Esophagus mucosa (tissue), 1 donor: ENCODE data around the gene TBC1D22A. TPM values are rescaled to one million over a fixed set of nuclear protein-coding genes. Genes with fewer than 3 reads are reported as not detected.
"Not testable (repeated sequence)": the region's sequence is repeated elsewhere in the genome, so short reads cannot be mapped to it uniquely, and the experiment has no call there.

ENCODE experiments used
- ATAC-seq: fragments of 200-7000 bp; cut with Tn5 transposase; one replicate; pipeline ENCODE4 v1.9.1; 2020
- total RNA-seq: library from RNA; stranded (reverse); gene quantifications from one replicate; pipeline ENCODE4 v1.2.4, GENCODE V29; 2023
- donor health status: DM: yes; HTN: yes; CAD: no.

Gene TBC1D22A
- total RNA-seq, 1 donor from 2014 or later: 21.4 TPM

DNA sequence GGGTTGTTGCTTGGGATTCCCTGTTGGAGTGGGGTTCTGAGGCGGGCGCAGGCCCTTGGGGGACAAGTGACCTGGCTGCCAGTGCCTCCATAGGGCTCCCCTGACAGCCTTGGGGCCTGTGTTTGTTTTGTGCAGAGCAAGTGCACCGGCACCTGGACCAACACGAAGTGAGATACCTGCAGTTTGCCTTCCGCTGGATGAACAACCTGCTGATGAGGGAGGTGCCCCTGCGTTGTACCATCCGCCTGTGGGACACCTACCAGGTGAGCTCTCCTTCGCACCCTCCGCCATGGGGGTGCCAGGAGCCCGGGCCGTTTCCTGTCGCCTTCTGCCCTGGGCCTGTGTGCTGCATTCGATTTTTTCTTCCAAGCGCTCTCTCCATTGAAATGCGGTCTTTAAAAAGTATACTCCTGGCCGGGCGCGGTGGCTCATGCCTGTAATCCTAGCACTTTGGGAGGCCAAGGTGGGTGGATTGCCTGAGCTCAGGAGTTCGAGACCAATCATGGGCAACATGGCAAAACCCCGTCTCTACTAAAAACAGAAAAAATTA, 274.6 kb downstream of the TBC1D22A start:
- no peak for ATAC-seq

- no peak for ATAC-seq
Measured at GRCh38 chr22:47038206-47038835, 275.9 kb downstream of the TBC1D22A start.

GRCh38 chr22:47039356-47039755, 276.9 kb downstream of the TBC1D22A start:
- no peak for ATAC-seq

GRCh38 chr22:47040486-47041270, 278.2 kb downstream of the TBC1D22A start:
- ATAC-seq: peak; percentile 70

DNA sequence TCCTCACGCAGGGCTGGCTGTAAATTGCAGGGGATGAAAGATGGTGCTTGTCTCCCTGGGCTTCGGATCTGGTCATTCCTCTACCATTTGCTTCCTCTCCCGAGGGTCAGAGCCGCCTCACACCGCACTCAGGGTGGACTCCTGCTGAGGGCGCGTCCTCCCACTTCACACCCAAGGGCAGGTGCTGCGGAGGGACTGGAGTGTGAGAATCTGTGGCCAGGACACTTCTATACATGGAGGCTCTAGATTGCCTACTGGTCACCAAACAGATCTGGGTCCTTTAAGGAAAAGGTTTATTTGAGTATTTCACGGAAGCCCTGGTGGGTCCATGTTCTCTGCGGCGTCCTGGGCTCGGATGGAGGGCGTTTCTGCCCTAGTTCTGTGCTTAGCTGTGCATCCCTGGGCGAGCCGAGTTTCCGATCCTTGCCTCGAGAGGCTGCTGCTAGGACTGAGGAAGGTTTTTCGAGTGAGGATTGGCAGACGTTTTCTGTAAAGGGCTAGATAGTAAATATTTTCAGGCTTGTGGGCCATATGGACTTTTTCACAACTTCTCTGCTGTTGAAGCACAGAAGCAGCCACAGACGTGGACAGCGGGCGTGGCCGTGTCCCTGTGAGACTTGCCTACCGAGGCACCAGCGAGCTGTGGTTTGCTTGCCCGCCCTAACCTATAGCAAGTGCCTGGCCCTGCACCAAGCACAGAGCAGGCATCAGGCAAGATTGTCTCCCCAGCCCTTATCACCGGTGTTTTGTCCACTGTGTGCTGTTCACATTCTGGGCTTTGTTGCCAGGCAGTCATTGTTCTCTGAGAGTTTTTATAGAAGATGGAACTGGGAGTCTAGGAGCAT, 279.0 kb downstream of the TBC1D22A start:
- no peak for ATAC-seq

DNA sequence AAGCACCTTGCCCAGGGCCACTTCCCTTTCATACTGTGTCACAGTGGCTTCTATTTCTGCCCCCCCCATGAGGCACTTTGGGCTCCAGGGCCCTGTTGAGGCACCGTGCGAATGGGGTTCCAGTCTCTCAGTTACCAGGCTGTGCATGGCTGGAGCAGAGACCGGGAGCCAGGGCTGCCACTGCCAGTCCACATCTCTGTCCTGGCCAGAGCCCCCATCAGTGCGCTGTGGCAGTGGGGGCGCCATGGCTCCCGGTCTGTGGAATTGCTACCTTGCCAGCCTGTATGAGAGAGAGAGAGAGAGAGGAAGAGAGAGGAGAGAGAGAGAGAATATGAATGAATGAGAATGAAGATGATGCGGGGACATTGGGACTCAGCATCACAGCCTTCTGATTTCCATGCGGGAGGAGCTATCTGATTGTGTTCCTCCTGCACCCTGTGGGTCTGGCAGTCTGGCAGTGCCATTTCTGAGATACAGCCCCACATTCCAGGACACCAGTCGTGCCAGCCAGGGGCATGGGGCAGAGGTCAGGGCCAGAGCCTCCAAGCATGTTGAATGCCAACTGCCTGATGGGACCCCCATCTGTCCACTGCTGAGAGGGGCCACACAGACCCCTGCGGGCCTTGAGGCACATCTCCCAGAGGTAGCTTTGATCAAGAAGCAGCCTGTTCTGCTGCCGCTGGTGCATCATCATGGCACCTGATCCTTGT, 279.8 kb downstream of the TBC1D22A start:
- no peak for ATAC-seq

- ATAC-seq: no peak
Measured at GRCh38 chr22:47042861-47043496, 280.5 kb downstream of the TBC1D22A start.

DNA sequence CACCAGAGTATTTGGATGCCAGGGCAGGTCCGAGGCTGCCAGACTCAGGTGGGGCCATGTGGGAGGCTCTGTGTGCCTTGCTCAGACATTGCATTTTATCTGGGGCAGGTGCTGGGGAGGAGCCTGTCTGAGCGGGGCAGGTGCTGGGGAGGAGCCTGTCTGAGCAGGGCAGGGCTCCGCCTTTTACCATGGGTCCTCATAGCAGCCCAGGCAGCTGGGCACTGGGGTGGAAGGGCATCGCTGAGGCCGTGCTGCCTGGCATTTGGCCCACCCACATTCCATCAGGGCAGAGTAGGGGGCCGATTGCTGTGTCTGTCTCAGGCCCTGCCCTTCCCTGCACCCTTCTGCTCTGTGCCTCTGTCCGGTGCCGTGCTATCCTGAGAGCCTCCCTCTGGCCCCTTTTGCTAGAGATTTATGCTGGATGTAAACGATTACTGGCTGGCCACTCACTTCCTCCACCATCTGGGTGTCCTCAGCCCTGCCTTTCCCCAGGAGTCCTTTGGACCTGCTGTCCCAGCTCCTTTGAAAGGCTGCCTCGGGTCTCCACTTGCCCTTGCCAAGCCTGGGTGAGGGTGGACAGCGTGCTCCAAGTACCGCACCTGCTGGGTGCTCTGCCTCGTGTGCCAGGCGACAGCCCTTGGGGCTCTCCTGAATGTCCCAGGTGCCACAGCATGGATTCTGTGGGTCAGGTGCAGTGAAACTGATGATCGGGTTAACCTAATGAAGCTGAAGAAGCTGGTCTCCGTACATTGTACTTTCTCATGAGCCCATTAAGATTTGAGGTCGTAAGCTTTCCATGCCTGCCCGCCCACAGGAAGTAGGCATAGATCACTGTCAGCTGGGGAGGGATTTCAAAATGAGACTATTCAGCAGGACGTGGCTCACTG, 281.6 kb downstream of the TBC1D22A start:
- ATAC-seq: peak; percentile 68

DNA sequence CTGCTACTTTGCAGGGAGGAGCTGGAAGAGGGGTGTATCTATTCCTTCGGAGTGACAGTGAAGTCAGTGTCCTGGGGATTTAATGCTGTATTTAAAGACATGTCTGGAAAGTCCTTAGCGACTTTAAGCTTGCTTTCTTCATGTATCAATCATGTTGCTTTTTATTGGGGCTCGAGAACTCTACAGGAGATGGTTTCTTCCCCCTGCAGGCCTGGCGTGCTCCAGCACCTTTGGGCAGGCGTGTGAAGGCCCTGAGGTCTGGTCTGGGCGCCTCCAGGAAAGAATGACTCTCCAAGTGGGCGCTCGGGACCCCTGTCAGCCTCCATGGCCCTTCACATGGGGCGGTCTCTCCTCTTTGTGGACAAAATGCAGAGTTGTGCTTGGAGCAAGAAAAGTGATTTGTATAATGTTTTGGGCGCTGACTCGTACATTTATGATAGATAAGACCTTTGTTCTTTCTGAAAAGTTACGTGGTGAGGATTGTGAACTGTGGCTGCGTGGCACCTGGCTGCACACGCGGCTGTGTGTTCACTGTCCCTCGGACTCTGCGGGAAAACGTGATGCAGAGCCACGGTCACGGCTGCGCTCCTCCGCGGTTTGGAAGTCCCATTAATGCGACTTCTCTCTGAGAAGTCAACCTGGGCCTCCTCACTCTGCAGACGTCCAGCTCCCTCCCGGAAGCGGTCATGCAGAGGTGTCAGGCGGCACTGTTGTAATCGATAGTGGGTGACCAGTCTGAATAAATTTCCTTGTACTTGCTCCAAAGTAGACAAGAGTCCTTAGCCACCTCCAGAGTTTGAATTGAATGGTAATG, 282.5 kb downstream of the TBC1D22A start:
- no peak for ATAC-seq

DNA sequence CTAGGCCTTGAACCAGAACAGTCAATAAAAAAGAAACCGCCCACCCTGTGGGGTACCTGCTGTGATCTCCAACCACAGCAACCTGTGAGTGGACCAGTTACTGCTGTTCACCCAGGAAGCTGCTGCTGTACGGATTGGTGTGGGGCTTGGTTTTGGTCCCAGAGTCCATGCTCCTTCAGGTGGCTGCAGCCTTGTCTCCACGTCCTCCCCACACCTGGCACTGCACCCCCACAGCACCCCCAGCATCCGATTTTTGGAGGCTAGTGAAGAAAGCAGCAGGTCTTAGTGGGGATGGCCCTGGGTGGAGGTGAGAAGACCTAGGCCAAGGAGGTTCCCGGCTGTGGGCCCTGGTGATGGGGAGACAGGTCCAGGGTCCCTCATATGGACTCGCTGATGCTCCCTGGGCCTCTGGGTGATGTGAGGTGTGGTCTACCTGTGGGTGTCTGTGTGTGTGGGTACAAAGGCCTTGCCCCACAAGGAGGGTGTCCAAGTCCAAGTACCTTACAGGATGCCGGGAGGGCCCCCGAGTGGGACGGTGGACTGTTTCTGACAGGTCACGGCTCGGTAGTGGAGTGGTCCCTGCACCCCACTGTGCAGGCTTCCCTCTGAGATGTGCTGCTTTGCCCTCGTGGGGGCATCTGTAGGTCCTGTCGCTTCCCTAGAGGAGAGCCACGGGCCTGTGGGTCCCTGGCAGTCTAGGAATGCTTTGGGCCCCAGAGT, 283.4 kb downstream of the TBC1D22A start:
- ATAC-seq: no peak

DNA sequence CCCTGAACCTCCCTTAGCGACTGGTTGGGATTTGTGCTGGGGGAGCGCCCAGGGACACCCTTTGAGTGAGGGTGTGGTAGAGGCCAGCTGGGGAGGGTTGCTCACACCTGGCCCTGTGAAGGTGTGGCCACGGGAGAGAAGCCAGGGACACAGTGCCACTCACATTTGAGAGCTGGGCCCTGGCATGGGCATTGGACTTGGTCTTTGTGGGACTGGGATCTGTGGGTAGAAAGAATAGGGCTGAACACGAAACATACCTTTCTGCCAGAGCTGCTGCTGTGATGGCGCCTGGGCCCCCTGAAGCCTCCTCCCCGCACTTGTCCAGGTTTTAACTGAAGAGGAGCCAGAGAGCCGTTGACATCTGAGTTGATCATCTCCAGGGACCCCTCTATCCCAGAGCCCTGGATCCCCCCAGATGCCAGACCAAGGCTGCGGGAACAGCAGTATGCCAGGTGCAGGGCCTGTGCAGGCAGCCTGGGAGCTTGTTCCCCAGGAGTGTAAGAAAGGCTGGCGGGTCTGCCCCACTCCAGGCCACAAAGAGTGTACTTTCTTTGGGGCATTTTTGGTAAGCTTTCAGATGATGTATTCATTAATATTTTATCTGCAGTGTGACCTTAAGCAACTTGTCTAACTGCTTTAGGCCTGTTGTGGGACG, 284.1 kb downstream of the TBC1D22A start:
- peak; percentile 41 for ATAC-seq

DNA sequence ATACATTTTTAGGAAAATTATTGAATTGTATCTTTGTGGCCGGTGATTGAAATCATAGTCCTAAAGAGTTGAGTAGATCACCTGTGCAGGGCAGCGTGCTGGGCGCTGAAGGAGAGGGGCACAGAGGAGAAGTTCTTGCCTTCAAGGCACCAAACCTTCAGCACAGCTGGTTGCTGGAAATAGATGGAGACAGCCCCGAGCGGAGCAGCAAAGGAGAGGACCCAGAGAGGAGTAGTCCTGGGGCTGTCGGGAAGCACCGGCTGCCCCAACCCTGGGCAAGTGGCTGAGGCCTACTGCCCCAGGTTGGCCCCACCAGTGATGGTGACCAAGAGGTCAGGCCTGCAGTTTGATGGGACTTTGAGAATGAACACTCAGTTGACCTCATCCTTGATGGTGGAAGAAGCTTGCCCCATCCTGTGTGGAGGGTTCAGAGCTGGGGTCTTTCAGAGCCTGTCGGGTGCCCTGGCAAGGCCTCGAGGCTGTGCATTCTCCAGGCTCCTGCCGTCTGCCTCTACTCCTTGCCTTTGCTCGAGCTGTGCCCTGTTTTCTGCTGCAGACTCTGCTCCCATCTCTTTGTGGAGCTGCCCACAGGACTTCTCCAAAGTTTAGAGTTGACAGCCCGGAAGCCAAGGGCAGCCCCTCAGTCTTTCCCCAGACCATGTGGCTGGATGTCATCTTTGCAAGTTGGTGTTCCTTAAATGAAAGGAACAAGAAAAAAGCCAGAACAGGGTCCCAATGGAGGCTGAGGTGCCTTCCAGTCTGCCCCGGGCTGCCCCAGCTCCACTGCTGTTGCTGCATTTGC, 285.1 kb downstream of the TBC1D22A start:
- no peak for ATAC-seq

- no peak for ATAC-seq
Measured at GRCh38 chr22:47048123-47049077, 285.9 kb downstream of the TBC1D22A start.

GRCh38 chr22:47049078-47049624, 286.7 kb downstream of the TBC1D22A start:
- ATAC-seq: no peak

- ATAC-seq: not testable (repeated sequence)
Measured at GRCh38 chr22:47049736-47050400, 287.4 kb downstream of the TBC1D22A start.
